B cell (primary cell): ENCODE measurements around the gene YTHDC1. TPM values are rescaled to one million over a fixed set of nuclear protein-coding genes. Genes with fewer than 3 reads are reported as not detected.
A peak's percentile ranks its signal among the peaks of the same experiment; 100 is the strongest.

Experiments used
- ATAC-seq: fragments of 200-7000 bp; cut with Tn5 transposase; one replicate; pipeline ENCODE4 v1.10.0; 2021; ENCODE audit warnings: low read depth, mild to moderate bottlenecking, moderate number of reproducible peaks, moderate library complexity
- CTCF ChIA-PET: fragments of 350-600 bp; sonication (Branson Sonifier 250); formaldehyde crosslinking; loops from one replicate; lab custom pipeline; 2021; ENCODE audit warnings: antibody characterized with exemption, inconsistent platforms; lab: Charles Lee
- POLR2A ChIA-PET: fragments of 350-600 bp; sonication (Branson Sonifier 250); formaldehyde crosslinking; loops from one replicate; lab custom pipeline; 2021; ENCODE audit warnings: antibody characterized with exemption; lab: Charles Lee
- DNase-seq: peaks from one replicate; pipeline ENCODE4 v3.0.0; 2013
- H2AFZ ChIP-seq: 2 replicates; pipeline ENCODE4 v1.6.1; 2012; ENCODE audit warnings: mild to moderate bottlenecking, low read depth, low read length; ENCODE audit not compliant: insufficient read depth, poor library complexity, severe bottlenecking
- H3K27ac ChIP-seq, 2 donors: 1 replicate in 1 of 2; 2 replicates in 1 of 2; pipeline ENCODE4 v1.5.1; 2012 to 2013; ENCODE audit warnings: low read length in 2 of 2, mild to moderate bottlenecking in 2 of 2, moderate library complexity in 1 of 2
- H3K27me3 ChIP-seq, 4 experiments: fragments of 200-600 bp in 1 of 4; sonication (generic) in 1 of 4; replicated peaks in 1 of 4; 1 replicate in 2 of 4; 2 replicates in 2 of 4; pipeline versions ENCODE4 v1.6.1 to v1.7.0; 2013 to 2016; ENCODE audit warnings: low read length in 3 of 4, mild to moderate bottlenecking in 2 of 4, mixed read lengths in 1 of 4, moderate library complexity in 1 of 4; ENCODE audit not compliant: insufficient read depth in 4 of 4, control insufficient read depth in 3 of 4; ENCODE audit errors: control extremely low read depth in 1 of 4
- H3K36me3 ChIP-seq, 2 experiments: replicated peaks in 1 of 2; 1 replicate in 1 of 2; 2 replicates in 1 of 2; pipeline versions ENCODE4 v1.6.1 to v1.7.1; 2013; ENCODE audit warnings: low read length in 1 of 2; ENCODE audit not compliant: insufficient read depth in 2 of 2, control insufficient read depth in 1 of 2; ENCODE audit errors: control extremely low read depth in 1 of 2, extremely low read depth in 1 of 2
- H3K4me1 ChIP-seq, 2 donors: fragments of 200-600 bp in 1 of 2; sonication (generic) in 1 of 2; 1 replicate in 1 of 2; 2 replicates in 1 of 2; pipeline versions ENCODE4 v1.5.1 to v1.6.1; 2013 to 2017; ENCODE audit warnings: low read length in 2 of 2; ENCODE audit not compliant: control insufficient read depth in 2 of 2, insufficient read depth in 2 of 2
- H3K4me2 ChIP-seq: replicated peaks from 2 replicates; pipeline ENCODE3; 2012; ENCODE audit warnings: mild to moderate bottlenecking, low read depth, low read length; ENCODE audit not compliant: poor library complexity, severe bottlenecking
- H3K4me3 ChIP-seq, 5 experiments: fragments of 200-600 bp in 1 of 5; sonication (generic) in 1 of 5; 1 replicate in 3 of 5; 2 replicates in 2 of 5; pipeline versions ENCODE4 v1.5.1 to v1.7.0; 2011 to 2016; ENCODE audit warnings: low read length in 4 of 5, mild to moderate bottlenecking in 4 of 5, low read depth in 2 of 5, control low read depth in 1 of 5, moderate library complexity in 1 of 5; ENCODE audit not compliant: insufficient read depth in 1 of 5; ENCODE audit errors: control extremely low read depth in 1 of 5, extremely low read depth in 1 of 5
- H3K79me2 ChIP-seq: fragments of 200-600 bp; sonication (generic); one replicate; pipeline ENCODE4 v1.6.0; 2016; ENCODE audit warnings: low read length; ENCODE audit not compliant: control insufficient read depth, insufficient read depth
- H3K9ac ChIP-seq: fragments of 200-600 bp; sonication (generic); 2 replicates; pipeline ENCODE4 v1.6.1; 2017; ENCODE audit warnings: mild to moderate bottlenecking, low read length, moderate library complexity
- H3K9me3 ChIP-seq, 3 donors: one replicate each; pipeline versions ENCODE4 v1.6.1 to v1.7.1; 2013; ENCODE audit warnings: low read length in 2 of 3; ENCODE audit not compliant: control insufficient read depth in 2 of 3, insufficient read depth in 1 of 3; ENCODE audit errors: control extremely low read depth in 1 of 3
- H4K20me1 ChIP-seq: 2 replicates; pipeline ENCODE4 v1.6.0; 2012; ENCODE audit warnings: mild to moderate bottlenecking, low read length; ENCODE audit not compliant: insufficient read depth, control insufficient read depth, poor library complexity, severe bottlenecking
- H3K27ac Mint-ChIP-seq: one replicate; pipeline ENCODE4 v1.8.0; 2021; ENCODE audit warnings: mixed read lengths
- H3K27me3 Mint-ChIP-seq: one replicate; pipeline ENCODE4 v1.8.0; 2021; ENCODE audit warnings: mixed read lengths
- H3K4me1 Mint-ChIP-seq: one replicate; pipeline ENCODE4 v1.8.0; 2021; ENCODE audit warnings: mixed read lengths
- H3K4me3 Mint-ChIP-seq: one replicate; pipeline ENCODE4 v1.8.0; 2021; ENCODE audit warnings: mixed read lengths
- H3K9me3 Mint-ChIP-seq: one replicate; pipeline ENCODE4 v1.8.0; 2022; ENCODE audit warnings: mixed read lengths; ENCODE audit not compliant: insufficient read depth
- CTCF ChIP-seq: fragments of 200-600 bp; IDR thresholded peaks from one replicate; pipeline ENCODE4 v1.8.0; 2022; ENCODE audit warnings: antibody characterized with exemption, mild to moderate bottlenecking
- EZH2 ChIP-seq: IDR thresholded peaks from 2 replicates; pipeline ENCODE4 v1.6.1; 2012; ENCODE audit warnings: borderline replicate concordance, low read depth, mild to moderate bottlenecking, moderate library complexity, low read length; ENCODE audit not compliant: insufficient read depth, poor library complexity, severe bottlenecking
- WGBS: methylation state at CpG from one replicate; pipeline ENCODE4 v1.1.5; 2013; ENCODE audit warnings: missing lambda C conversion rate; ENCODE audit not compliant: insufficient coverage; 5-methylcytosine and 5-hydroxymethylcytosine counted together
- intact Hi-C: fragments of 100-400 bp; cut with micrococcal nuclease; formaldehyde crosslinking; loops from one replicate; pipeline ENCODE4 v1.10.0; 2022
- polyA plus RNA-seq: library from polyadenylated mRNA; depleted of rRNA; stranded (reverse); fragments of >200 nt; gene quantifications from 2 replicates; pipeline ENCODE4 v1.2.3, GENCODE V29; 2012
- total RNA-seq, 2 donors: library from RNA; stranded (reverse); fragments of 120-200 nt in 1 of 2; gene quantifications; 1 replicate in 1 of 2; 2 replicates in 1 of 2; pipeline versions ENCODE4 v1.2.3 to v1.2.4, GENCODE V29; 2013 to 2022

The YTHDC1 gene
- total and polyA plus RNA-seq, 2 donors (not counting 1 experiment from before 2014, with no cell fraction given) = 26.9 to 179 TPM

GRCh38 chr4:68324519-68325262, 25.2 kb downstream of the YTHDC1 start:
- ChIA-PET POLR2A (no interaction called here), CTCF (no interaction called here)
- ATAC-seq (no peak), DNase-seq (no peak)
- H3K4me3 ChIP-seq = no peak overlapping the region
- Mint-ChIP-seq H3K4me3 (no peak overlapping the region), H3K4me1 (no peaks in the 10 kb centered on the region), H3K27me3 (no peaks in the 10 kb centered on the region), H3K27ac (no peak overlapping the region), H3K9me3 (no peaks in the 10 kb centered on the region)
- intact Hi-C loops = no loop called here
- TF ChIP-seq EZH2 = no peak
- TF ChIP-seq CTCF = no peak
- H3K36me3 ChIP-seq = peaks cover 14 to 69% of the 10 kb centered on the region in 2 experiments
- no peak overlapping the region for H3K4me2 ChIP-seq
- H4K20me1 ChIP-seq = peaks cover 4% of the 10 kb centered on the region
- no peaks in the 10 kb centered on the region for H3K79me2 ChIP-seq
- H3K4me1 ChIP-seq = no peaks in the 10 kb centered on the region
- no peaks in the 10 kb centered on the region for H3K27me3 ChIP-seq
- H3K27ac ChIP-seq = peak overlapping the region in 1 of 2 donors; percentile 43
- no peak overlapping the region for H3K9ac ChIP-seq
- H2AFZ ChIP-seq = no peak overlapping the region
- H3K9me3 ChIP-seq = no peaks in the 10 kb centered on the region
- no CpG with 5 or more reads among the region's 4 CpGs for WGBS

GRCh38 chr4:68319040-68319439, 30.9 kb downstream of the YTHDC1 start:
- intact Hi-C loops = no loop called here
- H3K36me3 ChIP-seq = peaks cover 18 to 72% of the 10 kb centered on the region in 2 experiments
- no peaks in the 10 kb centered on the region for H3K9me3 ChIP-seq
- no peak overlapping the region for H3K27ac Mint-ChIP-seq
- H3K79me2 ChIP-seq = no peaks in the 10 kb centered on the region
- H3K4me3 ChIP-seq = no peak overlapping the region
- POLR2A ChIA-PET = no interaction called here
- no peaks in the 10 kb centered on the region for H3K27me3 Mint-ChIP-seq
- no peaks in the 10 kb centered on the region for H3K9me3 Mint-ChIP-seq
- ATAC-seq (no peak), DNase-seq (no peak)
- H3K4me1 ChIP-seq = no peaks in the 10 kb centered on the region
- H2AFZ ChIP-seq = no peak overlapping the region
- CTCF ChIA-PET = no interaction called here
- no peak overlapping the region for H3K9ac ChIP-seq
- no peak overlapping the region for H3K4me3 Mint-ChIP-seq
- H3K27me3 ChIP-seq = no peaks in the 10 kb centered on the region
- WGBS = no CpG with 5 or more reads among the region's 1 CpG
- TF ChIP-seq EZH2 (no peak), CTCF (no peak)
- peaks cover 4% of the 10 kb centered on the region for H4K20me1 ChIP-seq
- H3K27ac ChIP-seq = no peak overlapping the region
- H3K4me2 ChIP-seq = no peak overlapping the region
- no peaks in the 10 kb centered on the region for H3K4me1 Mint-ChIP-seq
